Fibroblast of skin of back (primary cell): ENCODE measurements around the gene ZNF665.
"Not testable (repeated sequence)": the region's sequence is repeated elsewhere in the genome, so short reads cannot be mapped to it uniquely, and the experiment has no call there.

Source experiments
- DNase-seq: peaks from one replicate; pipeline ENCODE4 v3.0.0-alpha.2; 2013

The ZNF665 gene

GRCh38 chr19:53157626-53158025, 35.5 kb downstream of the ZNF665 start:
- peak; percentile 4 for DNase-seq

GRCh38 chr19:53156850-53157249, 36.3 kb downstream of the ZNF665 start:
- DNase-seq: no peak

- no peak for DNase-seq
Measured at GRCh38 chr19:53147645-53148044, 45.5 kb downstream of the ZNF665 start.

- DNase-seq: no peak
Measured at GRCh38 chr19:53140351-53140750, 52.8 kb downstream of the ZNF665 start.

GRCh38 chr19:53136432-53136831, 56.7 kb downstream of the ZNF665 start:
- no peak for DNase-seq

- peak; percentile 68 for DNase-seq
Measured at GRCh38 chr19:53132141-53132991, 60.8 kb downstream of the ZNF665 start, which contains the start of gene ZNF415. TSS of gene ZNF415 (minus strand) at chr19:53132910. CDS start at chr19:53122676, 10,234 bp downstream.

GRCh38 chr19:53131727-53132126, 61.4 kb downstream of the ZNF665 start:
- no peak for DNase-seq

- DNase-seq: no peak
Measured at GRCh38 chr19:53131085-53131590, 62.0 kb downstream of the ZNF665 start.

- DNase-seq: no peak
Measured at GRCh38 chr19:53130506-53130905, 62.7 kb downstream of the ZNF665 start.

GRCh38 chr19:53126733-53127526, 66.2 kb downstream of the ZNF665 start:
- DNase-seq: not testable (repeated sequence)

GRCh38 chr19:53123400-53123799, 69.8 kb downstream of the ZNF665 start:
- no peak for DNase-seq
